ENCODE results near the gene DOP1A. TPM values are rescaled to one million over a fixed set of nuclear protein-coding genes. Genes with fewer than 3 reads are reported as not detected.

Gene DOP1A
- total RNA-seq, 1 donor from 2014 or later = 19.0 TPM

DNA sequence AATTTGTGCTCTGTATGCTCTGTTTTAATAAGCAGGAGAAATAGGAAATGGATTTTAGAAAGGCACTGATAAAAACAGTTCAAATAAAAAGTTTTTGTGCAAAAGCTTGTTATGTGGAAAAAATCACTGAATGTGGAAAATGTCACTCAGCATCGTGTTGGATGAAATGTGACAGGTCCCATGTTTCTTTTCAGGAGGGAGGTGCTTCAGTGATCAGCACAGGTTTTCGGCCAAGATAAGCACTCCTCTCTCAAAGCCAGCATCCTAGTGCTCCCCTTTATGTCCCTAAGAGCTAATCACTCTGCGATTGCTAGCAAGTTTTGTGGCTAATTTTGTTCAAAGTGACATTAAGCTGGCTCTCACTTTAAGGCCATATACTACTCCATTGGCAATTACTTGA is 13.8 kb upstream of the DOP1A start:
- DNase-seq (ENCODE audit: low spot score) = no peak
- H3K4me1 Mint-ChIP-seq (ENCODE audit: low read depth) = peaks cover 12% of the 10 kb centered on the region

DNA sequence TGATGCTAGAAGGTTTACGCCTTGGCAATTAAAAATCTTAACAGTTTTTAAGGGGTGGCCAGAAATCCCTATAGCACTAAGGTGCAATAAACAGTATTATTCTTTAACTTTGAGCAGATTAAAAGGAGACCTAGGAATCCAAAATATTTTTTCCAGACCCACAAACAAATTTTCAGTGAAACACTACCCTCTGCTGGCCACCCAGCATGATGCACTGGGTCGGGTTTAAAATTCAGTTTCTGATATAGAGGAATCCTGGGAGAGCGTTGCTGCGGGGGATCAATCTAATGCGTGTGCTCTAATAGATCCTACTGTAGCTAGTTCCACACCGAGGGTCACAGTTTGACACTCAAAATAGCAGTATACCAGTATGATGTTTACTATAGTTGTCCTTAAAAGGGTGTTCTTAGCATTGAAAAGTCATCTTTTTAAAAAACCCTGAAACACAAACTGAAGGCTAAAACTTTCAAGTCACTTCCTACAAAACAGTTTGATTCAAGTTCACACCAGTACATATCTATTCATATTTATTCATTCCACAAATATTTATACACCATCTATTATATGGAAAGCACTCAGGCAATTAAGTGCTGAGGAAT is 12.0 kb upstream of the DOP1A start:
- Mint-ChIP-seq H3K4me3 (ENCODE audit: unreplicated experiment) (no peak overlapping the region), H3K4me1 (ENCODE audit: low read depth) (peaks cover 12% of the 10 kb centered on the region), H3K9me3 (ENCODE audit: low read depth) (no peaks in the 10 kb centered on the region), H3K36me3 (ENCODE audit: low read depth) (peaks cover 14% of the 10 kb centered on the region), H3K27me3 (ENCODE audit: low read depth) (no peaks in the 10 kb centered on the region), H3K27ac (ENCODE audit: unreplicated experiment) (no peak overlapping the region)
- DNase-seq (ENCODE audit: low spot score) = no peak
- TF ChIP-seq CTCF (IDR thresholded peaks at IDR 0.05) = peak; percentile 98

More for the DNA sequence above, 13.8 kb upstream of the DOP1A start:
- no peaks in the 10 kb centered on the region for H3K27me3 Mint-ChIP-seq (ENCODE audit: low read depth)
- H3K9me3 Mint-ChIP-seq (ENCODE audit: low read depth) = no peaks in the 10 kb centered on the region
- no peak overlapping the region for H3K27ac Mint-ChIP-seq (ENCODE audit: unreplicated experiment)
- peaks cover 14% of the 10 kb centered on the region for H3K36me3 Mint-ChIP-seq (ENCODE audit: low read depth)
- H3K4me3 Mint-ChIP-seq (ENCODE audit: unreplicated experiment) = no peak overlapping the region
- no peak for TF ChIP-seq CTCF (IDR thresholded peaks at IDR 0.05)

GRCh38 chr6:83057705-83058321 is 9.7 kb upstream of the DOP1A start:
- H3K36me3 Mint-ChIP-seq (ENCODE audit: low read depth) = peaks cover 10% of the 10 kb centered on the region
- no peak overlapping the region for H3K27ac Mint-ChIP-seq (ENCODE audit: unreplicated experiment)
- no peaks in the 10 kb centered on the region for H3K27me3 Mint-ChIP-seq (ENCODE audit: low read depth)
- no peak overlapping the region for H3K4me3 Mint-ChIP-seq (ENCODE audit: unreplicated experiment)
- no peaks in the 10 kb centered on the region for H3K9me3 Mint-ChIP-seq (ENCODE audit: low read depth)
- DNase-seq (ENCODE audit: low spot score) = no peak
- H3K4me1 Mint-ChIP-seq (ENCODE audit: low read depth) = peaks cover 5% of the 10 kb centered on the region
- peak; percentile 90 for TF ChIP-seq CTCF (IDR thresholded peaks at IDR 0.05)

GRCh38 chr6:83061190-83061589 is 6.3 kb upstream of the DOP1A start:
- Mint-ChIP-seq H3K4me1 (ENCODE audit: low read depth) (peaks cover 15% of the 10 kb centered on the region), H3K27ac (ENCODE audit: unreplicated experiment) (no peak overlapping the region), H3K36me3 (ENCODE audit: low read depth) (peaks cover 6% of the 10 kb centered on the region), H3K9me3 (ENCODE audit: low read depth) (no peaks in the 10 kb centered on the region), H3K4me3 (ENCODE audit: unreplicated experiment) (no peak overlapping the region), H3K27me3 (ENCODE audit: low read depth) (no peaks in the 10 kb centered on the region)
- TF ChIP-seq CTCF (IDR thresholded peaks at IDR 0.05) = no peak
- no peak for DNase-seq (ENCODE audit: low spot score)

DNA sequence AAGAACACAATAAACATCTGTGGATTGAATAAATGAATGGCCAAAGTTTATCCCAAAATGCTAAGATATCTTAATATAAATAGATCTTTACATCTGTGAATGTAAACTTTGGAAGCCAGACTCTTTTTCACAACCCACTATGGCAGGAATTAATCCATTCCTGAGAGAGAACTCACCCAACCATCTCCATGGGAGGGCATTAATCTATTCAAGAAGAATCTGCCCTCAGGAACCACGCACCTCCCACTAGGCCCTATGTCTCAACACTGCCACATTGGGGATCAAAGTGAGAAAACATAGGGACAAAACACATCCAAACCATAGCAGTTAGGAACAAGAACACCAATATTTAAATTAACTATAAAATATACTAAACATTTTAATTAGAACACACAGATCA is 5.2 kb upstream of the DOP1A start:
- no peak overlapping the region for H3K27ac Mint-ChIP-seq (ENCODE audit: unreplicated experiment)
- no peaks in the 10 kb centered on the region for H3K36me3 Mint-ChIP-seq (ENCODE audit: low read depth)
- no peak for TF ChIP-seq CTCF (IDR thresholded peaks at IDR 0.05)
- no peak for DNase-seq (ENCODE audit: low spot score)
- no peaks in the 10 kb centered on the region for H3K9me3 Mint-ChIP-seq (ENCODE audit: low read depth)
- no peaks in the 10 kb centered on the region for H3K27me3 Mint-ChIP-seq (ENCODE audit: low read depth)
- no peak overlapping the region for H3K4me3 Mint-ChIP-seq (ENCODE audit: unreplicated experiment)
- H3K4me1 Mint-ChIP-seq (ENCODE audit: low read depth) = peaks cover 15% of the 10 kb centered on the region

Measured in chondrocyte (in vitro differentiated cells).